NCI-H2081 treated with DMSO at 0.1 percent for 48 hours (cell line): ENCODE measurements around the gene CHCT1.

ENCODE experiments used
- DNase-seq: peaks from one replicate; lab custom pipeline; 2025; lab: John Stamatoyannopoulos, UW

CHCT1 gene

GRCh38 chr17:60442271-60443173, 20.2 kb downstream of the CHCT1 start:
- DNase-seq, result no peak

- no peak for DNase-seq
Measured at GRCh38 chr17:60443713-60444112, 21.4 kb downstream of the CHCT1 start.

- DNase-seq, result no peak
Measured at GRCh38 chr17:60445144-60445543, 22.9 kb downstream of the CHCT1 start.

- no peak for DNase-seq
Measured at GRCh38 chr17:60447375-60447774, 25.1 kb downstream of the CHCT1 start.

GRCh38 chr17:60451071-60451470, 28.8 kb downstream of the CHCT1 start:
- DNase-seq, result no peak

- DNase-seq, result no peak
Measured at GRCh38 chr17:60451965-60452364, 29.7 kb downstream of the CHCT1 start.

- DNase-seq, result no peak
Measured at GRCh38 chr17:60455378-60455777, 33.1 kb downstream of the CHCT1 start.

GRCh38 chr17:60457148-60457547, 34.9 kb downstream of the CHCT1 start:
- no peak for DNase-seq

GRCh38 chr17:60461584-60461983, 39.3 kb downstream of the CHCT1 start:
- no peak for DNase-seq

- DNase-seq, result no peak
Measured at GRCh38 chr17:60463157-60463835, 41.0 kb downstream of the CHCT1 start.

GRCh38 chr17:60464343-60464742, 42.1 kb downstream of the CHCT1 start:
- no peak for DNase-seq

- DNase-seq, result no peak
Measured at GRCh38 chr17:60468371-60468770, 46.1 kb downstream of the CHCT1 start.

GRCh38 chr17:60471451-60471850, 49.2 kb downstream of the CHCT1 start:
- no peak for DNase-seq

- DNase-seq, result no peak
Measured at GRCh38 chr17:60472449-60472848, 50.2 kb downstream of the CHCT1 start.

- no peak for DNase-seq
Measured at GRCh38 chr17:60473788-60474187, 51.5 kb downstream of the CHCT1 start.
